Small intestine (tissue), 7 donors: ENCODE results near the gene IGF1R. TPM values are rescaled to one million over a fixed set of nuclear protein-coding genes. Genes with fewer than 3 reads are reported as not detected.

Experiments
- DNase-seq, 2 donors: peaks; one replicate each; pipeline versions ENCODE4 v3.0.0 to v3.0.0-alpha.2; 2013
- FAIRE-seq: peaks from 2 replicates; lab custom pipeline; 2012; peaks lifted over from hg19 to GRCh38; lab: Jason Lieb, UNC
- H3K27ac ChIP-seq, 3 donors: one replicate each; pipeline ENCODE4 v1.5.1; 2013; ENCODE audit warnings: low read length in 2 of 3, mild to moderate bottlenecking in 2 of 3, control low read depth in 1 of 3, inconsistent platforms in 1 of 3, low read depth in 1 of 3, moderate library complexity in 1 of 3
- H3K27me3 ChIP-seq, 3 donors: one replicate each; pipeline ENCODE4 v1.6.1; 2013; ENCODE audit warnings: low read length in 3 of 3, inconsistent platforms in 1 of 3; ENCODE audit not compliant: control insufficient read depth in 3 of 3, insufficient read depth in 3 of 3
- H3K36me3 ChIP-seq, 3 donors: one replicate each; pipeline ENCODE4 v1.6.1; 2013; ENCODE audit warnings: low read length in 3 of 3, inconsistent platforms in 1 of 3, low read depth in 1 of 3, mild to moderate bottlenecking in 1 of 3, moderate library complexity in 1 of 3; ENCODE audit not compliant: control insufficient read depth in 3 of 3, insufficient read depth in 2 of 3
- H3K4me1 ChIP-seq, 3 donors: one replicate each; pipeline ENCODE4 v1.6.1; 2013; ENCODE audit warnings: low read length in 2 of 3, inconsistent platforms in 1 of 3, low read depth in 1 of 3, mild to moderate bottlenecking in 1 of 3, moderate library complexity in 1 of 3; ENCODE audit not compliant: control insufficient read depth in 3 of 3, insufficient read depth in 2 of 3
- H3K4me3 ChIP-seq, 3 donors: one replicate each; pipeline ENCODE4 v1.5.1; 2013; ENCODE audit warnings: low read length in 3 of 3, control low read depth in 1 of 3, inconsistent platforms in 1 of 3, low read depth in 1 of 3, mild to moderate bottlenecking in 1 of 3, moderate library complexity in 1 of 3
- H3K9me3 ChIP-seq, 2 donors: one replicate each; pipeline ENCODE4 v1.6.1; 2013; ENCODE audit warnings: low read depth in 1 of 2, low read length in 1 of 2; ENCODE audit not compliant: control insufficient read depth in 2 of 2, insufficient read depth in 1 of 2
- WGBS, 3 donors: extraction: QIAGEN DNeasy Blood & Tissue Kit; methylation state at CpG; one replicate each; pipeline ENCODE4 v1.1.7; 2013; 5-methylcytosine and 5-hydroxymethylcytosine counted together
- polyA plus RNA-seq, 4 donors: library from polyadenylated mRNA; stranded (reverse) in 3 of 4; unstranded in 1 of 4; fragments of 200-250 nt in 3 of 4; fragments of 120-200 nt in 1 of 4; gene quantifications; one replicate each; pipeline versions ENCODE4 v1.2.1 to v1.2.3, GENCODE V29; 2013
- donor health status: healthy with polysubstance abuse.
- donor health status: control.
- donor health status: control.
- donor health status: Bipolar disorder and iron deficiency.
- donor health status: healthy.

Gene IGF1R
- polyA plus RNA-seq, 4 donors, result 0.54 to 27.9 (median 3.8) TPM

GRCh38 chr15:98635848-98636247 lies 12.5 kb upstream of the IGF1R start:
- FAIRE-seq (no peak), DNase-seq (no peak)

GRCh38 chr15:98643115-98643514 lies 5.2 kb upstream of the IGF1R start:
- WGBS, 3 donors, result 88 to 90% (median 88%) methylated on average over 4 of the region's 4 CpGs
- no peaks in the 10 kb centered on the region for H3K9me3 ChIP-seq
- no peaks in the 10 kb centered on the region for H3K36me3 ChIP-seq
- DNase-seq (no peak), FAIRE-seq (no peak)
- no peak overlapping the region for H3K4me3 ChIP-seq
- no peak overlapping the region for H3K27ac ChIP-seq
- no peaks in the 10 kb centered on the region for H3K4me1 ChIP-seq
- H3K27me3 ChIP-seq, result peaks cover 0 to 4% (median 0%) of the 10 kb centered on the region in 3 donors

More at GRCh38 chr15:98635848-98636247, 12.5 kb upstream of the IGF1R start:
- H3K27ac ChIP-seq, result no peak overlapping the region
- H3K36me3 ChIP-seq, result no peaks in the 10 kb centered on the region
- H3K27me3 ChIP-seq, result peaks cover 0 to 4% (median 0%) of the 10 kb centered on the region in 3 donors
- WGBS, 3 donors, result 61 to 78% (median 71%) methylated on average over 7 of the region's 7 CpGs
- H3K4me3 ChIP-seq, result no peak overlapping the region
- H3K9me3 ChIP-seq, result no peaks in the 10 kb centered on the region
- H3K4me1 ChIP-seq, result no peaks in the 10 kb centered on the region

GRCh38 chr15:98646546-98647025 lies 1.8 kb upstream of the IGF1R start:
- peak overlapping the region in 1 of 3 donors; percentile 70 for H3K4me3 ChIP-seq
- H3K9me3 ChIP-seq, result no peaks in the 10 kb centered on the region
- 3 to 8% (median 4%) methylated on average over 7 of the region's 7 CpGs for WGBS, 3 donors
- DNase-seq (no peak), FAIRE-seq (no peak)
- no peaks in the 10 kb centered on the region for H3K27me3 ChIP-seq
- no peaks in the 10 kb centered on the region for H3K36me3 ChIP-seq
- peaks cover 0 to 4% (median 0%) of the 10 kb centered on the region in 3 donors for H3K4me1 ChIP-seq
- peak overlapping the region in 1 of 3 donors; percentile 79 for H3K27ac ChIP-seq

- no peaks in the 10 kb centered on the region for H3K27me3 ChIP-seq
- H3K36me3 ChIP-seq, result no peaks in the 10 kb centered on the region
- H3K4me3 ChIP-seq, result peak overlapping the region; percentile 60 to 94 (median 80)
- peak; percentile 73 to 93 for DNase-seq
- peak overlapping the region in 2 of 3 donors; percentile 79 to 89 for H3K27ac ChIP-seq
- no peaks in the 10 kb centered on the region for H3K9me3 ChIP-seq
- peaks cover 0 to 4% (median 0%) of the 10 kb centered on the region in 3 donors for H3K4me1 ChIP-seq
- 1 to 2% (median 1%) methylated on average over 46 to 77 of the region's 77 CpGs for WGBS, 3 donors
- no peak for FAIRE-seq
Measured at GRCh38 chr15:98647026-98647773, 1.1 kb upstream of the IGF1R start.

GRCh38 chr15:98648654-98649471 lies 524 bp downstream of the IGF1R start:
- DNase-seq, result peak; percentile 41 to 82
- H3K36me3 ChIP-seq, result no peaks in the 10 kb centered on the region
- 0 to 1% (median 0%) methylated on average over 46 to 121 of the region's 121 CpGs for WGBS, 3 donors
- no peaks in the 10 kb centered on the region for H3K27me3 ChIP-seq
- peaks cover 0 to 4% (median 0%) of the 10 kb centered on the region in 3 donors for H3K4me1 ChIP-seq
- peak overlapping the region; percentile 83 to 94 (median 91) for H3K27ac ChIP-seq
- no peaks in the 10 kb centered on the region for H3K9me3 ChIP-seq
- peak overlapping the region; percentile 60 to 94 (median 81) for H3K4me3 ChIP-seq
- no peak for FAIRE-seq

- no peak for FAIRE-seq
- no peaks in the 10 kb centered on the region for H3K9me3 ChIP-seq
- H3K4me1 ChIP-seq, result peaks cover 0 to 4% (median 0%) of the 10 kb centered on the region in 3 donors
- DNase-seq, result peak; percentile 32 to 76
- peak overlapping the region; percentile 60 to 94 (median 81) for H3K4me3 ChIP-seq
- no peaks in the 10 kb centered on the region for H3K27me3 ChIP-seq
- H3K36me3 ChIP-seq, result no peaks in the 10 kb centered on the region
- 1 to 3% (median 1%) methylated on average over 60 to 94 of the region's 94 CpGs for WGBS, 3 donors
- H3K27ac ChIP-seq, result peak overlapping the region in 2 of 3 donors; percentile 91 to 94
Measured at GRCh38 chr15:98649472-98650416, 1.4 kb downstream of the IGF1R start.

- Histone ChIP-seq H3K36me3 (no peaks in the 10 kb centered on the region), H3K27me3 (no peaks in the 10 kb centered on the region), H3K4me1 (peaks cover 0 to 4% (median 0%) of the 10 kb centered on the region in 3 donors), H3K4me3 (peak overlapping the region; percentile 60 to 94 (median 81)), H3K27ac (peak overlapping the region in 2 of 3 donors; percentile 41 to 94), H3K9me3 (no peaks in the 10 kb centered on the region)
- DNase-seq (peak; percentile 31 to 71), FAIRE-seq (no peak)
- 1 to 2% (median 2%) methylated on average over 51 of the region's 51 CpGs for WGBS, 3 donors
Measured at GRCh38 chr15:98650417-98651035, 2.2 kb downstream of the IGF1R start.
